Measurements from ENCODE around the gene CPNE8.

DNA sequence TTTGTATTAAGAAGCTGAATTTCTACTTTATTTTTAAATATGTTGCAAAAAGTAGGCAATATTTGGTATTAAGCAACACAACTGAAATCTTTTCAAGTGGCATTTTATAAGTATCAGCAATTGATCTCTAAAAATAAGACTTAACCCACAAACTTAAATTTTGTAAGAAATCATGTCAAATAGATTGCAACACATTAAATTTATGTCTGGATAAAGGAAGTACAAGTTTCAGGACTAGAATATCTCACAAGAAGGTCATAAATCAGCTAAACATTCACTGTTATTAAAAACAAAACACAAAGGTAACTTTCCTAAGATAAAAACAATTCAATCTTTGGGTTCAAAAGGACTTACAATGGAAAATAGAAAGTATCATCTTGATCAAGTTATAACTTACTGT lies 32.8 kb downstream of the CPNE8 start:
- TF ChIP-seq, protein P1, sequence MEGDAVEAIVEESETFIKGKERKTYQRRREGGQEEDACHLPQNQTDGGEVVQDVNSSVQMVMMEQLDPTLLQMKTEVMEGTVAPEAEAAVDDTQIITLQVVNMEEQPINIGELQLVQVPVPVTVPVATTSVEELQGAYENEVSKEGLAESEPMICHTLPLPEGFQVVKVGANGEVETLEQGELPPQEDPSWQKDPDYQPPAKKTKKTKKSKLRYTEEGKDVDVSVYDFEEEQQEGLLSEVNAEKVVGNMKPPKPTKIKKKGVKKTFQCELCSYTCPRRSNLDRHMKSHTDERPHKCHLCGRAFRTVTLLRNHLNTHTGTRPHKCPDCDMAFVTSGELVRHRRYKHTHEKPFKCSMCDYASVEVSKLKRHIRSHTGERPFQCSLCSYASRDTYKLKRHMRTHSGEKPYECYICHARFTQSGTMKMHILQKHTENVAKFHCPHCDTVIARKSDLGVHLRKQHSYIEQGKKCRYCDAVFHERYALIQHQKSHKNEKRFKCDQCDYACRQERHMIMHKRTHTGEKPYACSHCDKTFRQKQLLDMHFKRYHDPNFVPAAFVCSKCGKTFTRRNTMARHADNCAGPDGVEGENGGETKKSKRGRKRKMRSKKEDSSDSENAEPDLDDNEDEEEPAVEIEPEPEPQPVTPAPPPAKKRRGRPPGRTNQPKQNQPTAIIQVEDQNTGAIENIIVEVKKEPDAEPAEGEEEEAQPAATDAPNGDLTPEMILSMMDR (IDR thresholded peaks at IDR 0.05), result no peak
- TF ChIP-seq POLR2AphosphoS5 (IDR thresholded peaks at IDR 0.05) (no peak), POLR2A (IDR thresholded peaks at IDR 0.05) (no peak)
